Measurements from ENCODE around the gene SYT3. TPM values are rescaled to one million over a fixed set of nuclear protein-coding genes. Genes with fewer than 3 reads are reported as not detected.

SYT3 gene
- total RNA-seq, 1 experiment from 2014 or later = 1.8 TPM

DNA sequence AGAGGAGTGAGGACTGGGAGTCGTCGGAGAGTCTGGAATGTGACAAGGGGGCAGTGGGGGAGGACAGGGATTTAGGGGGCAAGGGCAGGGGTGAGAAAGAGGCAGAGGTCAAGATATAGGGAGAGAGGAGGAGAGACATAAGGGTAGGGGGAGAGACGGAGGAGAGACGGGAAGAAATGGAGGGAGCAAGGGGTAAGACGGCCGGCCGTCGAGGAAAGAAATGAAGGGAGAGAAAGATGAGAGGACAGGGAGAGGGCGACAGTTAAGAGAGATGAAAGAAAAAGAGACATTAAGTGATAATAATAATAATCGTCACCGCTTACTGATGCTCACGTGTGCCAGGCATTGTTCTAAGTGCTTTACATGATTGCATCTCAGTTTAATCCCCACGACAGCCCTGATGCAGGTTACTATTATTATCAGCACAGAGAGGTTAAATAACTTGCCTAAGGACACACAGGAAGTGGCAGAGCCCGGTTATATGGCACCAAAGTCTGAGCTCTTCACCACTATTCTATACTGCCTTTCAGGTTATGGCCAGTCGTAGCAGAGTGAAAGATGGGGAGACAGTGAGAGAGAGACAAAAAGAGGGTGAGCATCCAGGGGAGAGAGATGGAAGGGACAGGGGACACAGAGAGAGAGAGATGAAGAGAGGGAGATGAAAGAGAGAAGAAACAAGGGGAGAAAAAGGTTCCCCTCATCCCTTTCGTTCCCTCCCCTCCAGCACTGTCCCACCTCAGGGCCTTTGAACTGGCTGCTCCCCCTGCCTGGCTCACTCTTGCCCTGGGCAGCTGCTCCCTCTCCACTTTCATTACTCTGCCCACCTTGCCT is 23.2 kb upstream of the SYT3 start:
- H3K36me3 ChIP-seq (ENCODE audit: insufficient read depth, low read length, poor library complexity, severe bottlenecking) = no peaks in the 10 kb centered on the region
- TF ChIP-seq, protein P1, sequence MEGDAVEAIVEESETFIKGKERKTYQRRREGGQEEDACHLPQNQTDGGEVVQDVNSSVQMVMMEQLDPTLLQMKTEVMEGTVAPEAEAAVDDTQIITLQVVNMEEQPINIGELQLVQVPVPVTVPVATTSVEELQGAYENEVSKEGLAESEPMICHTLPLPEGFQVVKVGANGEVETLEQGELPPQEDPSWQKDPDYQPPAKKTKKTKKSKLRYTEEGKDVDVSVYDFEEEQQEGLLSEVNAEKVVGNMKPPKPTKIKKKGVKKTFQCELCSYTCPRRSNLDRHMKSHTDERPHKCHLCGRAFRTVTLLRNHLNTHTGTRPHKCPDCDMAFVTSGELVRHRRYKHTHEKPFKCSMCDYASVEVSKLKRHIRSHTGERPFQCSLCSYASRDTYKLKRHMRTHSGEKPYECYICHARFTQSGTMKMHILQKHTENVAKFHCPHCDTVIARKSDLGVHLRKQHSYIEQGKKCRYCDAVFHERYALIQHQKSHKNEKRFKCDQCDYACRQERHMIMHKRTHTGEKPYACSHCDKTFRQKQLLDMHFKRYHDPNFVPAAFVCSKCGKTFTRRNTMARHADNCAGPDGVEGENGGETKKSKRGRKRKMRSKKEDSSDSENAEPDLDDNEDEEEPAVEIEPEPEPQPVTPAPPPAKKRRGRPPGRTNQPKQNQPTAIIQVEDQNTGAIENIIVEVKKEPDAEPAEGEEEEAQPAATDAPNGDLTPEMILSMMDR (conservative IDR thresholded peaks at IDR 0.05; ENCODE audit: low read depth, low read length) = no peak
- no peak for TF ChIP-seq EZH2 (IDR thresholded peaks at IDR 0.05; ENCODE audit: borderline replicate concordance, low read depth, low read length, poor library complexity, severe bottlenecking)
- H3K27ac ChIP-seq (ENCODE audit: low read depth, low read length, poor library complexity, severe bottlenecking) = no peak overlapping the region
- intact Hi-C loops (cut with micrococcal nuclease; ENCODE audit: unreplicated experiment) = no loop called here
- peaks cover 9% of the 10 kb centered on the region for H3K4me1 ChIP-seq (ENCODE audit: insufficient read depth, low read length, poor library complexity, severe bottlenecking)
- peaks cover 21% of the 10 kb centered on the region for H3K27me3 ChIP-seq (replicated peaks; ENCODE audit: insufficient read depth, low read depth, low read length, poor library complexity)
- POLR2A ChIA-PET (ENCODE audit: low non-redundant PET) = no interaction called here
- H3K9me3 ChIP-seq (ENCODE audit: low read depth, low read length, poor library complexity, severe bottlenecking) = no peaks in the 10 kb centered on the region
- no peak overlapping the region for H3K4me3 ChIP-seq (ENCODE audit: low read depth, low read length, poor library complexity, severe bottlenecking)
- CTCF ChIA-PET = no interaction called here
- BruUV-seq (replicated peaks) = no TSS peak
- DNase-seq (ENCODE audit: low spot score) = no peak

DNA sequence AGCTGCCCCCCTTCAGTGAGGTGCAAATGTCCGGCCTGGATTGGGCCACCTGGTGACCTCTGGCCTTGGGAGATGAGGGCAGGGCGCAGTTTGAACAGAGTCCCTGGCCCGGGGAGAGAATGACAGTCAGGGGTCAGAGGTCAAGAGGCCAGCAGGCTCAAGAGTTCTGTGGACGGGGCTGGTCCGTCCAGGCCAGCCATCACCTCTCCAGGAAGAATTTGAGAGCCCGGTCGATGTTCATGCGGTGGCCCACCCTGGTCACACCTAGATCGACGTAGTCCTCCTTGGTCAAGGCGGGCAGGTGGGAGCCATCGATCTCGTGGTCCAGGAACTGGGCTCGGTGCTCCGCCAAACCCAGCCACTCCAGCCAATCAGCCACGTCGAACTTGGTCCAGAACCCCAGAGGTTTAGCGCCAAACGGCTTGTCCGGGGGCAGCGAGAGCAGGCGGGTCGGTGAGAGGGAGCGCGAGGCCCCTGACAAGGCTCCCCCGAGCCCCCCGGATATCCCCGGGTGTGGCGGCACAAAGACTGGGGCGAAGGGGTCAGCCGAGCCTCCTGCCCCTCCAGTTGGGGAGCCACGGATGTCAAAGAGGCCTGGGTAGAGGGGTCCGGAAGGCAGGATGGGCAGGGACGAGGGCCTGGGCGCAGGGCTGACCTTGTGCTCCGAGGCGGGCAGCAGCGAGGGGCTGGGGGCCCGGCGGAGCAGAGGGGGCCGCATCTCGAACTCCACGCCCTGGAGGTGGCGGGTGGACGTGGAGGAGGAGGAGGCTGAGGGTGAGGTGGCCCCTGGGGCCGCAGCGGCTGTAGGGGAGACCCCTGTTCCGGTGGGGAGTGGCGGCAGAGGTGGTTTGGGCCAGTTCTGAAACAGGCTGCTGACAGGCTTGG is 22.3 kb upstream of the SYT3 start:
- CTCF ChIA-PET = no interaction called here
- H3K36me3 ChIP-seq (ENCODE audit: insufficient read depth, low read length, poor library complexity, severe bottlenecking) = no peaks in the 10 kb centered on the region
- no peaks in the 10 kb centered on the region for H3K9me3 ChIP-seq (ENCODE audit: low read depth, low read length, poor library complexity, severe bottlenecking)
- H3K4me3 ChIP-seq (ENCODE audit: low read depth, low read length, poor library complexity, severe bottlenecking) = no peak overlapping the region
- intact Hi-C loops (cut with micrococcal nuclease; ENCODE audit: unreplicated experiment) = no loop called here
- H3K27ac ChIP-seq (ENCODE audit: low read depth, low read length, poor library complexity, severe bottlenecking) = no peak overlapping the region
- no peak for DNase-seq (ENCODE audit: low spot score)
- H3K4me1 ChIP-seq (ENCODE audit: insufficient read depth, low read length, poor library complexity, severe bottlenecking) = peaks cover 11% of the 10 kb centered on the region
- peaks cover 13% of the 10 kb centered on the region for H3K27me3 ChIP-seq (replicated peaks; ENCODE audit: insufficient read depth, low read depth, low read length, poor library complexity)
- POLR2A ChIA-PET (ENCODE audit: low non-redundant PET) = no interaction called here
- TF ChIP-seq, protein P1 (conservative IDR thresholded peaks at IDR 0.05; ENCODE audit: low read depth, low read length) = no peak
- TF ChIP-seq EZH2 (IDR thresholded peaks at IDR 0.05; ENCODE audit: borderline replicate concordance, low read depth, low read length, poor library complexity, severe bottlenecking) = no peak
- no TSS peak for BruUV-seq (replicated peaks)

DNA sequence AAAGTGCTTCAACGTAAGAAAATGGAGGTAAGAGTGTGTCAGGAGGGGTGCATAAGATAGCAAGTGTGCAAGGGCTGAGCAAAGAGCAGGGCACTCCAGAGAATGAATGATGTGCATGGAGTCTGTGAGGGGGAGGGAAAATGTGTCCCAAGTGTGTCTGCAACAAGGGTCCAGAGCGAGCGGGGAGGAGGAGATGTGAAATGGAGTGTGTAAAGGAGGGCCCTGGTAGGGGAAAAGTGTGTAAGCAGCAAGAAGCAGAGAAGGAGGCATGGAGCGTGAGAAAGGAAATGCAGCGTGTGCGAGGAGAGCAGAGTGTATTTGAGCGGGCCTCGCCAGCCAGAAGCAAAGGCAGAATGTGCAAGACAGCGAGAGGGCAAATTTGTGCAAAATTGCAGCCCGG is 21.3 kb upstream of the SYT3 start:
- Histone ChIP-seq H3K36me3 (ENCODE audit: insufficient read depth, low read length, poor library complexity, severe bottlenecking) (no peaks in the 10 kb centered on the region), H3K9me3 (ENCODE audit: low read depth, low read length, poor library complexity, severe bottlenecking) (no peaks in the 10 kb centered on the region), H3K27me3 (replicated peaks; ENCODE audit: insufficient read depth, low read depth, low read length, poor library complexity) (peaks cover 3% of the 10 kb centered on the region), H3K27ac (ENCODE audit: low read depth, low read length, poor library complexity, severe bottlenecking) (no peak overlapping the region), H3K4me3 (ENCODE audit: low read depth, low read length, poor library complexity, severe bottlenecking) (no peak overlapping the region), H3K4me1 (ENCODE audit: insufficient read depth, low read length, poor library complexity, severe bottlenecking) (peaks cover 11% of the 10 kb centered on the region)
- ChIA-PET CTCF (no interaction called here), POLR2A (ENCODE audit: low non-redundant PET) (no interaction called here)
- no peak for DNase-seq (ENCODE audit: low spot score)
- BruUV-seq (replicated peaks) = no TSS peak
- intact Hi-C loops (cut with micrococcal nuclease; ENCODE audit: unreplicated experiment) = no loop called here
- TF ChIP-seq EZH2 (IDR thresholded peaks at IDR 0.05; ENCODE audit: borderline replicate concordance, low read depth, low read length, poor library complexity, severe bottlenecking) = no peak
- TF ChIP-seq, protein P1 (conservative IDR thresholded peaks at IDR 0.05; ENCODE audit: low read depth, low read length) = no peak
